ENCODE results near the gene SSC5D. TPM values are rescaled to one million over a fixed set of nuclear protein-coding genes. Genes with fewer than 3 reads are reported as not detected.
A peak's percentile ranks its signal among the peaks of the same experiment; 100 is the strongest.

Gene SSC5D
- total and polyA plus RNA-seq, 2 donors = 24.4 TPM

DNA sequence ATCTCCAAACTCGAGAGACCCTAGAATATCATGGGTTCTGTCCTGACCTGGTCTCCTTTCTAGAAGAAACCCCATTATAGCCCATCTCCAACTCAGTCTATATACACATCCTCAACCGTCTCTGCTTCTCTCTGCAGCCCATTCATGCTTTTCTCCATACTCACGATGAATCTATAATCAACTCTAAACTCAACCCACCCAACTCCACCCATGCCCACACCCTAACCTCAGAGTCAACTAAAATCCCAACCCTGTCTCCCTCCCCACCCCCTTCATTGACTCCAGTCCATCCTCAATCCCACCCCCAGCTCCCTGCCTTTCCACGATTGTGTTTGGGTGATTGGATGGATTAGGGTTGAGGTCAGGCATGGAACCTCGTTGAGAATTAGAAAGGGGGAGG is 55.3 kb downstream of the SSC5D start:
- no peak overlapping the region for H3K27ac ChIP-seq (ENCODE audit: low read depth)
- WGBS = 73% methylated on average over 5 of the region's 5 CpGs
- no peaks in the 10 kb centered on the region for H3K4me1 ChIP-seq (ENCODE audit: insufficient read depth)
- DNase-seq (ENCODE audit: extremely low spot score) = no peak
- H3K36me3 ChIP-seq (ENCODE audit: insufficient read depth) = no peaks in the 10 kb centered on the region
- H3K4me3 ChIP-seq (ENCODE audit: low read depth, low read length) = no peak overlapping the region

DNA sequence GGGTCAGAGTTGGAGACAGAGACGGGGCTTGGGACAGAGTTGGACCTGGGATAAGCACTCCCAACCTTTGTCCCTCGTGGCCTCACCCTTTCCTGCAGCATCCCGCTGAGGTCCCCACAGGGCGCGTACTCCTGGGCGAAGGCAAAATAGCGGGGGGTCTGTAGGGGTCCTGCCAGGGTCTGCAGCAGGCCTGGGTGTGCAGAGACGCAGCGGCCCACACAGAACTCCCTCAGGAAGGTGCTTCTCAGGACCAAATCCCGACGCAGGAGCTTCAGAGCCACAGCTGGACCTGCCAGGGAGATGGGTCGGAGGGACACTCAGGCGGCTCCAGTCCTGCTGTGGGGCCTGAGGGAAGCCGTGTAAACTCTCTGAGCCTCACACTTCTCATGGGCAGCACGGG is 55.8 kb downstream of the SSC5D start:
- DNase-seq (ENCODE audit: extremely low spot score) = no peak
- WGBS = 82% methylated on average over 15 of the region's 15 CpGs
- H3K4me1 ChIP-seq (ENCODE audit: insufficient read depth) = no peaks in the 10 kb centered on the region
- no peak overlapping the region for H3K4me3 ChIP-seq (ENCODE audit: low read depth, low read length)
- H3K36me3 ChIP-seq (ENCODE audit: insufficient read depth) = no peaks in the 10 kb centered on the region
- H3K27ac ChIP-seq (ENCODE audit: low read depth) = no peak overlapping the region

DNA sequence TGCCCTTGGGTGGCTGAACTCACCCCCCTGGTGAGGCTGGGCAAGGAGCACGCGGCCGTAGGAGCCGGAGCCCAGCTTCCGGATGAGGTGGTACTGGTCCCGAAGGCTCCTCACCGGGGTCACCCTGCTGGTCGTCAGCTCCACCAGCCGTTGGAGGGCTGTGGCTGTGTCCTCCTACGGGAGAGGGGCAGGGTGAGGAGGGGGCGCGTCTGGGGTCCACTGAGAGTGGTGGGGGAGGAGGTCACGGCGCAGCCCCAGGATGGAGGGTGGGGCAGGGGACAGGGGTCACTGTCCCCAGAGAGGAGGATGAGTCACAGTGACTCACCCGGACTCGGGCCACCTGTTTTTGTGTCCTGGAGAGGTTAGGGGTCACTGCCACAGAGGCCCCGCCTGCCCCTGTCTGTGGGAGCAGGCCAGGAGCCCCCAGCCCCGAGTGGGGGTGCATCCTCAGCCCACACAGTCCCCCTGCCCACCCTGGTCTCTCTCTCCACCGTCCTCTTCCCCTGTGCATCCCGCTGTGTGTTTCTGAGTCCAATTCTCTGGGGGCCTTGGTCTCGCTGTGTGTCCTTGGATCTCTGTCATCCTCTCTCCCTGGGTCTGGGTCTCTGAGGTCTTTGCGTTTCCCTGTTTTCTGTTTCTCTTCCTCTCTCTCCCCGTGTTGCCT is 56.7 kb downstream of the SSC5D start:
- 70% methylated on average over 23 of the region's 23 CpGs for WGBS
- Histone ChIP-seq H3K36me3 (ENCODE audit: insufficient read depth) (no peaks in the 10 kb centered on the region), H3K27ac (ENCODE audit: low read depth) (no peak overlapping the region), H3K4me3 (ENCODE audit: low read depth, low read length) (no peak overlapping the region), H3K4me1 (ENCODE audit: insufficient read depth) (peaks cover 2% of the 10 kb centered on the region)
- no peak for DNase-seq (ENCODE audit: extremely low spot score)

DNA sequence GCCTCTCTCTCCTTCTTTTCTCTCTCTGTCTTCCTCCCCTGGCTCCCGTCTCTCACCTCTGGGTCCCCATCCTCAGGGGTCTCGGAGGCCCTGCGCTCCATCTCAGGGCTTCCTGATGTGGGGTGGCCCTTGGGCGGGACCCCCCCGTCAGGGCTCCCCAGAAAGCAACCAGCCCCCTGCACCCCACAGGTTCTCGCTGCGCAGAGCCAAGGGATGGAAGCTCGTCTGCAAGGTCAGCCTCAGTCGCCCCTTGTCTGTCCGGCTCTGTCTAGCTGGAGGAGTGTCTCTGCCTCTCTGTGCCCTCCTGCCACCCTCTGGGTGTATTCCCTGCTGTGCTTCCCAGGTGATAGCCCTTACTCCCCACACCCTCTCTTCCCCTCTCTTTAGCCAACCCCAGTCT is 57.2 kb downstream of the SSC5D start, which contains the start of gene SBK3:
TSS of gene SBK3 (minus strand) at position 101 of the 400 bp plus-strand sequence. CDS start at position 101, 0 bp downstream.
- peak within 1 kb of the TSS; percentile 64 for H3K27ac ChIP-seq (ENCODE audit: low read depth)
- WGBS = 82% methylated on average over 10 of the region's 10 CpGs
- no peak within 1 kb of the TSS for H3K4me3 ChIP-seq (ENCODE audit: low read depth, low read length)
- no peaks in the 10 kb centered on the region for H3K36me3 ChIP-seq (ENCODE audit: insufficient read depth)
- peaks cover 2% of the 10 kb centered on the region for H3K4me1 ChIP-seq (ENCODE audit: insufficient read depth)
- DNase-seq (ENCODE audit: extremely low spot score) = no peak

DNA sequence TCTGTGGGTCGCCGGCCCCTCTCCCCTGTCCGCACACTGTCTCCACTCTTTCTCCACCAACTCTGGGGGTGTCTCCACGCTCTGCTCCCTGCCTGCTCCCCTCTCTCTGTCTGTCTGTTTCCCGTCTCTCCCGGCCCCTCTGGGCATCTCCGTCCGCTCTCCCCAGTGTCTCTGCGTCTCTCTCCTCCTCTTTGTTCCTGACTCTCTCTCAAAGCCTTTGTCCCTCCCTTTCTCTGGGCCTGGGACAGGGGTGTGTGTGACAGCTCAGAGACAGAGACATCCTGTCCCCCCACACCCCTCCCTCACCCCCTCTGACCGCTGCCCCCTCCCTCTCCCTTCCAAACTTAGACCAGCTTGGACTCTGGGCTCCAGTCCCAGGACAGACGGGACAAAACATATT is 57.8 kb downstream of the SSC5D start:
- Histone ChIP-seq H3K4me3 (ENCODE audit: low read depth, low read length) (no peak overlapping the region), H3K4me1 (ENCODE audit: insufficient read depth) (peaks cover 2% of the 10 kb centered on the region), H3K36me3 (ENCODE audit: insufficient read depth) (no peaks in the 10 kb centered on the region), H3K27ac (ENCODE audit: low read depth) (peak overlapping the region; percentile 64)
- DNase-seq (ENCODE audit: extremely low spot score) = no peak
- WGBS = 41% methylated on average over 11 of the region's 11 CpGs

DNA sequence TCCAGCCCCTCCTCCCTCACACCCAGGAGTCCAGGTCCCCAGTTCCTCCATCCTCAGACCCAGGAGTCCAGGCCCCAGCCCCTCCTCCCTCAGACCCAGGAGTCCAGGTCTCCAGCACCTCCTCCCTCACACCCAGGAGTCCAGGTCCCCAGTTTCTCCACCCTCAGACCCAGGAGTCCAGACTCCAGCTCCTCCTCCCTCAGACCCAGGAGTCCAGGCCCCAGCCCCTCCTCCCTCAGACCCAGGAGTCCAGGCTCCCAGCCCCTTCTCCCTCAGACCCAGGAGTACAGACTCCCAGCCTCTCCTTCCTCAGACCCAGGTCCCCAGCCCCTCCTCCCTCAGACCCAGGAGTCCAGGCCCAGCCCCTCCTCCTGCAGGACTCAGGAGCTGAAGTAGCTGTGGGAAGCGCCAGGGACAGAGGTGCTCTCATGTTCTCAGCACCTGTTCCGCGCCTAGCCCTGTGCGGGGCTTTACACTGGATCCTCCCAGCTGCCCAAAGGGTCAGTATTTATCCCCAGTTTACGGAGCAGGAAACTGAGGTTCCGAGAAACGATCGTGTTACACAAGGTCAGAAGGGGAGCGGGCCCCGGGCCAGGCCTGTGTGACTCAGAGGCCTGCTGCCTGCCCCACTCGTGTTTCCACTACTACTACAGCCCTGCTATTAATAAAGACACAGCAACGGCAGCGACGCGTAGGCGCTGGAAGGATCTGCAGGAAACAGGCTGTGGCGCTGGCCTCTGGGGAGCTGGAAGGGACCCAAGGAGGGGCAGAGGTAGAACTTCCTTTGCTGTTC is 58.8 kb downstream of the SSC5D start:
- no peak overlapping the region for H3K4me3 ChIP-seq (ENCODE audit: low read depth, low read length)
- H3K4me1 ChIP-seq (ENCODE audit: insufficient read depth) = peaks cover 2% of the 10 kb centered on the region
- no peak for DNase-seq (ENCODE audit: extremely low spot score)
- H3K27ac ChIP-seq (ENCODE audit: low read depth) = peak overlapping the region; percentile 75
- 39% methylated on average over 17 of the region's 17 CpGs for WGBS
- H3K36me3 ChIP-seq (ENCODE audit: insufficient read depth) = no peaks in the 10 kb centered on the region

DNA sequence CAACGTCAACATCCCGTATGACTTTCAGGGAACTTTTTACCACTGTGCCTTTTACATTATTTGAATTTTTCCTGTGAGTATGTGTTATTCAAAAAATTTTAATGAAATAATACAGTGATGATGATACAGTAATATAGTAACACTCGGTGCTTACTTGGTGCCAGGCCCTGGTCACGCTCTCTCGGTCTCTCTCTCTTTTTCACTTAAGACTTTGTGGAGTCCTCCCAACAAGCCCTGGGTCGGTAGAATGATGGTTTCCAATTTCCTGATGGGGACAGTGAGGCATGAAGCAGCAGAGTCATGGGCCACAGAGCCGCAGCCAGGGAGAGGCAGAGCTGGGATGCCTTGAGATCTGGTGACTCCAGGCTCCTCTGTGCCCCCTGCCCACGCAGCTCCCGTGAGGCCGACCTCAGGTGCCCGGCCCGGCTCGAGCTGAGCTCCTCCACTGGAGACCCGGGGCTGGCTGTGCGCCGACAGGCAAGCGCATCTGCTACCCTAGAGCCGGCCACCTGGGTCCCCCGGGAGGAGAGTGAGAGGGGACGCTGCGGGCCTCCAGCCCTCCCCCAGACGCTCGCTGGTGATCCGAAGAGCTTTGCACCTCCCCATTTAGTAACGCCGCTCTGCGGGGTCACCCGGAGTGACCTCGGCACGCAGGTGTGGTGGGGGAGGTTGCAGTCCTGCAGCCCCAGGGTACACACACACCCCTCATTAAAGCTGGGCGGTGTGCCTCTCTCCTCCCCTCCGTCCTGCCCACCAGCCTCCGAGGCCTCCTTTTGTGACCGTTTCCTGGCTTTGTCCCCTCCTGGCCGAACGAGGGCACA is 61.5 kb downstream of the SSC5D start:
- WGBS = 21% methylated on average over 36 of the region's 36 CpGs
- no peak overlapping the region for H3K27ac ChIP-seq (ENCODE audit: low read depth)
- DNase-seq (ENCODE audit: extremely low spot score) = no peak
- H3K36me3 ChIP-seq (ENCODE audit: insufficient read depth) = no peaks in the 10 kb centered on the region
- no peak overlapping the region for H3K4me3 ChIP-seq (ENCODE audit: low read depth, low read length)
- H3K4me1 ChIP-seq (ENCODE audit: insufficient read depth) = peaks cover 2% of the 10 kb centered on the region

DNA sequence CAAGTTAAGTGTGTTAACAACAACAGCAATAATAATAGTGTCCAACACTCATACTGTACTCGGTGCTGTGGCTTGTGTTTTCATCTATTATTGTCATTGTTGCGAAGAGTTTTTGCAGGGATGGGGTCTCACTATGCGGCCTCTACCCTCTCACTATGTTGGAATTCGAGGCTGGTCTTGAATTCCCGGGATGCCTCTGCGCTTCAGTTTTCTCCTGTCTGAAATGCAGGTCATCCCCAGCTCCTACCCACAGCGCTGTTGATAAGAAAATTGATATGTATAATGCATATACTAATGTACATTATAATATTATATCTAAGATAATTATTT is 62.0 kb downstream of the SSC5D start:
- Histone ChIP-seq H3K4me3 (ENCODE audit: low read depth, low read length) (no peak overlapping the region), H3K4me1 (ENCODE audit: insufficient read depth) (peaks cover 2% of the 10 kb centered on the region)

DNA sequence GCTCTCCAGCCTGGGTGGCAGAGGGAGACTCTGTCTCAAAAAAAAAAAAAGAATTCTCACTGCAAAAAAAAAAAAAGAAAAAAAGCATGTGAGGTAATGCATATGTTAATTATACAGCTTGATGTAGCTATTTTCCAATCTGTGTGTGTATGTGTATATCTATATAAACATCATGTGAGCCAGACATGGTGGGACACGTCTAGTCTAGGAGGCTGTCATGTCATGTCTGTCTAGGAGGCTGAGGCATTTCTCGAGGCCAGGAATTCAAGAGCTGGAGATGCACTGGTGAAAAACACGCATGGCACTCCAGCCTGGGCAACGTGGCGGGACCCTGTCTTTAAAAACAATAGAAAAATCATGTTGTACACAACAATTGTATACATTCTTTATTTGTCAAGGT is 64.0 kb downstream of the SSC5D start:
- Histone ChIP-seq H3K4me3 (ENCODE audit: low read depth, low read length) (no peak overlapping the region), H3K27ac (ENCODE audit: low read depth) (no peak overlapping the region), H3K4me1 (ENCODE audit: insufficient read depth) (peaks cover 2% of the 10 kb centered on the region), H3K36me3 (ENCODE audit: insufficient read depth) (no peaks in the 10 kb centered on the region)
- 65% methylated on average over 5 of the region's 5 CpGs for WGBS
- no peak for DNase-seq (ENCODE audit: extremely low spot score)

More for the DNA sequence above, 62.0 kb downstream of the SSC5D start:
- 38% methylated on average over 7 of the region's 7 CpGs for WGBS
- no peak for DNase-seq (ENCODE audit: extremely low spot score)
- Histone ChIP-seq H3K27ac (ENCODE audit: low read depth) (no peak overlapping the region), H3K36me3 (ENCODE audit: insufficient read depth) (no peaks in the 10 kb centered on the region)

DNA sequence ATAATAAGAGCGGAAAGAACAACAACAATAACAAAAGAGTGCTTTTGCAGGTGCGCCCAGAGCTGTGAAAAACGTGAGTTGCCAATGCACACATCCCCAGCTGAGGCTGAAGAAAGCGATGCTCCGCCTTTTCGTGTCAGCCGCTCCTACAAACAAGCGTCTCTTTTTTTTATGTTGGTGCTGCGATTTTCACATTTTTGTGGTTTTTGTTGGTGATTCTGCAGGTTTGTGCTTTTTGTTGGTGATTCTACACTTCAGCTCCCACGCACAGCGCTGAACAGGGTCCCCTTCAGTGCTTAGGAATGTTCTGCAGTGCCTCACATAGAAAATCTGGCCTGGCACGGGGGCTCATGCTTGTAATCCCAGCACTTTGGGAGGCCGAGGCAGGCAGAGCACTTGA is 64.4 kb downstream of the SSC5D start:
- no peak for DNase-seq (ENCODE audit: extremely low spot score)
- Histone ChIP-seq H3K27ac (ENCODE audit: low read depth) (no peak overlapping the region), H3K4me3 (ENCODE audit: low read depth, low read length) (no peak overlapping the region), H3K36me3 (ENCODE audit: insufficient read depth) (no peaks in the 10 kb centered on the region), H3K4me1 (ENCODE audit: insufficient read depth) (peaks cover 2% of the 10 kb centered on the region)
- WGBS = 48% methylated on average over 13 of the region's 13 CpGs

DNA sequence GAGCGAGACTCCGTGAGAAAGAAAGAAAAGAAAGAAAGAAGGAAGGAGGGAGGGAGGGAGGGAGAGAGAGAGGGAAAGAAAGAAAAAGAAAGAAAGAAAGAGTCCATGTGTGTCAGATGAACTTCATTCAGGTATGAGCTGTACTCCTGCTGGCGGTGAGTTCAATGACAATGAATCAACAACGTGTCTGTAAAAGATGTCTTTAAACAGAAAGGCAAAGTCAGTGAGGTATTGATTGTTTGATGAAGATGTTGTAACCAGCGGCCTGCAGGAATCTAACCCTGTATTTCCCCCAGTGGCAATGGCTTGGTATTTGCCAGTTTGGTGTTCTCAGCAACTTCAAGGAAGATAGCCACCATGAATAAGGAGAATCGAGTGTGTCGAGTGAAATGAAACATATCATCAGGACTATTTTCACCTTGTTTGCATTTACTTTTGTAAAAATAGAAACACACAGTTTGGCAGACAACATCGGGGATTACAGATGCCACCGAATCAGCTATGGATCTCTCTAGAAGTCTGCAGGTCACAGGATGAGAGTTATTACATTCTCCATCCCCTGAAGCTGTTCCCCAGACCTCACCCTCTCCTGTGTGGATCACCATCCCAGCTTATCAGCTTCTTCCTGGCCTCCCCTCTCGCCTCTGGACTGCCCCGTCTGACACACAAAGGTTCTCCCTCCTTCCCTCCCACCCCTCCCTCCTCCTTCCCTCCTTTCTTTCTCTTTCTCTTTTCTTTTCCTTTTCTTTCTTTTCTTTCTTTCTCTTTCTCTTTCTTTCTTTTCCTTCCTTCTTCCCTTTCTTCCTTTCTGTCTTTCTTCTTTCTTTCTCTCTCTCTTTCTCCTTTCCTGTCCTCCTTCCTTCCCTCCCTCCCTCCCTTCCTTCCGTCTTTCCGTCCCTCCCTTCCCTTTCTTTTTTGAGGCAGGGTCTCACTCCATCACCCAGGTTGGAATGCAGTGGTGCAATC is 65.3 kb downstream of the SSC5D start:
- Histone ChIP-seq H3K36me3 (ENCODE audit: insufficient read depth) (no peaks in the 10 kb centered on the region), H3K4me1 (ENCODE audit: insufficient read depth) (peaks cover 2% of the 10 kb centered on the region), H3K4me3 (ENCODE audit: low read depth, low read length) (no peak overlapping the region), H3K27ac (ENCODE audit: low read depth) (no peak overlapping the region)
- no peak for DNase-seq (ENCODE audit: extremely low spot score)
- WGBS = 49% methylated on average over 13 of the region's 13 CpGs

DNA sequence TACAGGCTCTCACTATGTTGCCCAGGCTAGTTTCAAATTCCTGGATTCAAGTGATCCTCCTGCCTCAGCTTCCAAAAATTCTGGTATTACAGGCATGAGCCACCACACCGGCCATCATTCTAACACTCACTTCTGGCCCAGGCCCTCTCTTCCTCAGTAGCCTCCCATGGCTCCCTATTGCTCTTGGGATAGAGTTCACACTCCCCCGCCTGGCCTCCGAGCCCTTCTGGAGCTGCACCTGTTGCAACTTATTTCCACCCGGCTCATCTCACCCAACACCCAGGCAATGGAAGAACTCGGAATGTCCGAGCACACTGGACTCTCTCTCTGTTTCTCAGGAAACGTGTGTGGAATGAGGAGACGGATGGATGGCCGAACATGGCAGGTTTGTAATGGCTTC is 66.1 kb downstream of the SSC5D start:
- no peak for DNase-seq (ENCODE audit: extremely low spot score)
- Histone ChIP-seq H3K36me3 (ENCODE audit: insufficient read depth) (no peaks in the 10 kb centered on the region), H3K4me1 (ENCODE audit: insufficient read depth) (peaks cover 2% of the 10 kb centered on the region), H3K4me3 (ENCODE audit: low read depth, low read length) (no peak overlapping the region), H3K27ac (ENCODE audit: low read depth) (no peak overlapping the region)
- 89% methylated on average over 9 of the region's 9 CpGs for WGBS

DNA sequence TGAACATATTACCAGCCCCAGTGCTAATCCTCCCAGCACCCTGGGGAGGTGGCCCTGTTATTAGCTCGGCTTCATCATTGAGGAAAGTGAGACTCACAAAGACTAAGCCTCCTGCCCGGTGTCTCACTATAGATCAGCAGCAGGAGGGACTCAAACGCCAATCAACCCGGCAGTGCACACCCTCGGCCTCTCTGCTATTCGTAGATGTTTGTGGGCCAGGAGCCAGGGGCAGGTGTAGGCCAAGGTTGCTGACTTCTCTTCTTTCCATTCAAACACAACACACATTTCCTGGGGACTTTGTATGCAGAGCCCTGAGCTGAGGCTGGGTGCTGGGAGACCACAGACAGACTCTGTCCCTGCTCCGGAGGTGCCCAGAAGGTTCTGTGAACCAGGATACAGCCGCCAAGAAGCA is 66.5 kb downstream of the SSC5D start:
- Histone ChIP-seq H3K27ac (ENCODE audit: low read depth) (no peak overlapping the region), H3K36me3 (ENCODE audit: insufficient read depth) (no peaks in the 10 kb centered on the region), H3K4me3 (ENCODE audit: low read depth, low read length) (no peak overlapping the region), H3K4me1 (ENCODE audit: insufficient read depth) (peaks cover under 1% of the 10 kb centered on the region)
- 79% methylated on average over 8 of the region's 8 CpGs for WGBS
- DNase-seq (ENCODE audit: extremely low spot score) = no peak

All from urinary bladder (tissue), 4 donors.